Mesenteric fat pad (tissue), 1 donor: ENCODE results near the gene MACC1. TPM values are rescaled to one million over a fixed set of nuclear protein-coding genes. Genes with fewer than 3 reads are reported as not detected.

ENCODE experiments used
- DNase-seq: peaks from one replicate; pipeline ENCODE4 v3.0.0-alpha.2; 2020; ENCODE audit warnings: low spot score
- long read RNA-seq: library from polyadenylated mRNA; unstranded; transcript quantifications from one replicate; pipeline ENCODE4 v2.0.0, GENCODE V29; 2020
- total RNA-seq: library from RNA; stranded (reverse); fragmentation: NEBNext Ultra II Directional; extraction: Animal tissue kit (Norgen Biotek cat#: 25700); gene quantifications from one replicate; pipeline ENCODE4 v1.2.1, GENCODE V29; 2021
- donor health status: DM: yes; HTN: yes; CAD: no.

Gene MACC1
- total RNA-seq = 7.4 TPM
- long read RNA-seq, partial matches to known transcripts = 0 of 3 reads
- long read RNA-seq, other reads (novel, unspliced or antisense) = 3 of 3 reads

GRCh38 chr7:20217193-20217948 lies at the start of gene MACC1:
TSS of gene MACC1 (minus strand) at chr7:20217384. CDS start at chr7:20161862, 55,522 bp downstream.
- DNase-seq = no peak

GRCh38 chr7:20264623-20265022 lies 47.4 kb upstream of the MACC1 start:
- DNase-seq = no peak

- DNase-seq = no peak
Observed at GRCh38 chr7:20260223-20260622, 43.0 kb upstream of the MACC1 start.

- no peak for DNase-seq
Observed at GRCh38 chr7:20257212-20257611, 40.0 kb upstream of the MACC1 start.

GRCh38 chr7:20249920-20250319 lies 32.7 kb upstream of the MACC1 start:
- DNase-seq = no peak

GRCh38 chr7:20249376-20249775 lies 32.2 kb upstream of the MACC1 start:
- no peak for DNase-seq

GRCh38 chr7:20246236-20246635 lies 29.1 kb upstream of the MACC1 start:
- DNase-seq = no peak

GRCh38 chr7:20244334-20245120 lies 27.3 kb upstream of the MACC1 start:
- DNase-seq = no peak

GRCh38 chr7:20241911-20242261 lies 24.7 kb upstream of the MACC1 start:
- no peak for DNase-seq

- no peak for DNase-seq
Observed at GRCh38 chr7:20241194-20241910, 24.2 kb upstream of the MACC1 start.

- no peak for DNase-seq
Observed at GRCh38 chr7:20240080-20240926, 23.1 kb upstream of the MACC1 start.

- no peak for DNase-seq
Observed at GRCh38 chr7:20238754-20239324, 21.7 kb upstream of the MACC1 start.

GRCh38 chr7:20238194-20238753 lies 21.1 kb upstream of the MACC1 start:
- DNase-seq = no peak

GRCh38 chr7:20237464-20238193 lies 20.4 kb upstream of the MACC1 start:
- no peak for DNase-seq

- no peak for DNase-seq
Observed at GRCh38 chr7:20236790-20237189, 19.6 kb upstream of the MACC1 start.

GRCh38 chr7:20236043-20236442 lies 18.9 kb upstream of the MACC1 start:
- DNase-seq = no peak

- DNase-seq = no peak
Observed at GRCh38 chr7:20235288-20235687, 18.1 kb upstream of the MACC1 start.

- DNase-seq = no peak
Observed at GRCh38 chr7:20233362-20233761, 16.2 kb upstream of the MACC1 start.

- no peak for DNase-seq
Observed at GRCh38 chr7:20232848-20233247, 15.7 kb upstream of the MACC1 start.
